ENCODE data around the gene DHRSX.

Gene DHRSX

DNA sequence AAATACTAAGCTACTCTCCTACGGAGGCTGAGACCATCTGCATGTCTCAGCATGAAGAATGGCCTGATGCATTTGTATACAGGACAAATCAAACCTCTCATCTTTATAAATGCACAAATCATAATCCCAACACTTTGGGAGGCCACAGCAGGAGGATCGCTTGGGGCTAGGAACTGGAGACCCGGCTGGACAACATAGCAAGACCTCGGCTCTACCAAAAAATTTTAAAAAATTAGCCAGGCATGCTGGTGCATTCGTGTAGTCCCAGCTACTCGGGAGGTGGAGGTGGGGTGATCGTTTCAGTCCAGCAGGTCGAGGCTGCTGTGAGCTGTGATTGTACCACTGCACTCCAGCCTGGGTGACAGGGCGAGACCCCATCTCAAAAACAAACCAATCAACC lies 262.8 kb downstream of the DHRSX start:
- H3K36me3 ChIP-seq (ENCODE audit: insufficient read depth, low read length): no peaks in the 10 kb centered on the region
- H3K27ac ChIP-seq: no peak overlapping the region
- no peak for DNase-seq (ENCODE audit: low read depth, low spot score)
- no peak overlapping the region for H3K9ac ChIP-seq (ENCODE audit: insufficient read length)
- H3K4me3 ChIP-seq: no peak overlapping the region
- no peaks in the 10 kb centered on the region for H3K9me3 ChIP-seq (ENCODE audit: low read depth, low read length)
- no peak for TF ChIP-seq FOXP2 (optimal IDR thresholded peaks at IDR 0.05; ENCODE audit: control extremely low read depth, extremely low read length, insufficient read depth)
- TF ChIP-seq POLR2AphosphoS5 (IDR thresholded peaks at IDR 0.05; ENCODE audit: borderline replicate concordance, low read depth, low read length): no peak
- TF ChIP-seq EZH2 (IDR thresholded peaks at IDR 0.05): no peak

DNA sequence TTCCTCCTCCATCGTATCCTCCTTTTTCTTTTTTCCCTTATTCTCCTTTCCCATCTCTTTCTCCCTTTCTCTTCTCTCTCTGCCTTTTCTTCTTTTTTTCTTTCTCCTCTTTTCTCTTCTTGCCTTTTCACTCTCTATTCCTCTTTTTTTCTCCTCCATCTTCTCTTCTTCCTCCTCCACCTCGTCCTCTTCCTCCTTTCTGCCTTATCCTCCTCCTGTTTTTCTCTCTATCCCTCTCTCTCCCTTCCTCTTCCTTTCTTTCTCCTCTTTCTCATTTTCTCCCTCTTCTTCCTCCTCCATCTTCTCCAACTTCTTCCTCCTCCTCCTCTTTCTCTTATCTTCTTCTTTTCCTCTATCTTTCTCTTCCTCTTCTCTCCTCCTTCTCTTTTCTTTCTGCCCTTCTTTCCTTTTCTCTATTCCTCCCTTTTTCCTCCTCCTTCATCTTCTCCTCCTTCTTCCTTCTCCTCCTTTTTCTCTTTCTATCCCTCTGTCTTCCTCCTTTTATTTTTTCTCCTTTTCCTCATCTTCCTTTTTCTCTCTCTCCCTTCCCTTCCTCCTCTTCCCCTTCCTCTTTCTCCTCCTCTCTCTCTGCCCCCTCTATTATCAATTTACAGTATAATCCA lies 269.1 kb downstream of the DHRSX start:
- H3K4me3 ChIP-seq: no peak overlapping the region
- H3K27ac ChIP-seq: no peak overlapping the region
- H3K9me3 ChIP-seq (ENCODE audit: low read depth, low read length): no peaks in the 10 kb centered on the region
- H3K36me3 ChIP-seq (ENCODE audit: insufficient read depth, low read length): no peaks in the 10 kb centered on the region; the same call in 1 of the 2 replicates
- H3K9ac ChIP-seq (ENCODE audit: insufficient read length): no peak overlapping the region
- no peak for DNase-seq (ENCODE audit: low read depth, low spot score)
- TF ChIP-seq EZH2 (IDR thresholded peaks at IDR 0.05) (no peak), FOXP2 (optimal IDR thresholded peaks at IDR 0.05; ENCODE audit: control extremely low read depth, extremely low read length, insufficient read depth) (no peak), POLR2AphosphoS5 (IDR thresholded peaks at IDR 0.05; ENCODE audit: borderline replicate concordance, low read depth, low read length) (no peak)

DNA sequence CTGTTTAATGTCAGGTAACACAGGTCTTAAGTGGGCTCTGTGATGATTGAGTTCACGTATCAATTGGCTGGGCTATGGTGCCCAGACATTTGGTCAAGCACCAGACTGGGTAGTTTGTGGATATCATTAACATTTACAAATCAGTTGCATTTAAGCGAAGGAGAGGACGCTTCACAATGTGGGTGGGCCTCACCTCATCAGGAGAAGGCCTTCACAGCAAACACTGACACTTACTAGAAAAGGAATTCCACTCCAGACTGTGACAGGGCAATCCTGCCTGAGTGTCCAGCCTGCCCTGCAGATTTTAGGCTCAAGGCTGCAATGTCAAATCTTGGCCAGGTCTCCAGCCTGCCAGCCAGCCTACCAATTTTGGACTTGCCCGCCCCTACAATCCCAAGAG lies 270.3 kb downstream of the DHRSX start:
- DNase-seq (ENCODE audit: low read depth, low spot score): no peak
- H3K27ac ChIP-seq: no peak overlapping the region
- no peak overlapping the region for H3K4me3 ChIP-seq
- TF ChIP-seq FOXP2 (optimal IDR thresholded peaks at IDR 0.05; ENCODE audit: control extremely low read depth, extremely low read length, insufficient read depth): no peak
- TF ChIP-seq POLR2AphosphoS5 (IDR thresholded peaks at IDR 0.05; ENCODE audit: borderline replicate concordance, low read depth, low read length): no peak
- no peak for TF ChIP-seq EZH2 (IDR thresholded peaks at IDR 0.05)
- H3K36me3 ChIP-seq (ENCODE audit: insufficient read depth, low read length): no peaks in the 10 kb centered on the region; the same call in 1 of the 2 replicates
- H3K9ac ChIP-seq (ENCODE audit: insufficient read length): no peak overlapping the region
- H3K9me3 ChIP-seq (ENCODE audit: low read depth, low read length): no peaks in the 10 kb centered on the region

DNA sequence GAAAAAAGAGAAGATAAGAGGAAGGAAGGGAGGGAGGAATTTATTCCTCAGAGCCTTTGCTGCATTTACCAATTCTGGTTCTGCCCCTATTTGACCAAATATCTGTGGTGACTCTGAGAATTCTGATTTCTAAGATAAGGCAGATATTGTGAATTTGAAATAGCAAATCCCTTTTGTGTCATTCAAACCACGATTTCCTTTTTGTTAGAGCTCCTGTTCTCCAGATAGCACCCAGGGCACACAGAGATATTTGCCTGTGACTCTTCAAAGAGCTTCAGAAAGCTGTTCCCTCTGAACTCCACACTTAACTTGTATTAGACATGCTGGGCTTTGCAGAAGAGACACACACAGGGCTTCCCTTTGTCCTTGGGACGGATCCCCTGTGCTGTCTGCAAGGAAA lies 272.2 kb downstream of the DHRSX start:
- H3K27ac ChIP-seq: no peak overlapping the region
- no peak for TF ChIP-seq EZH2 (IDR thresholded peaks at IDR 0.05)
- no peak for TF ChIP-seq FOXP2 (optimal IDR thresholded peaks at IDR 0.05; ENCODE audit: control extremely low read depth, extremely low read length, insufficient read depth)
- no peak for TF ChIP-seq POLR2AphosphoS5 (IDR thresholded peaks at IDR 0.05; ENCODE audit: borderline replicate concordance, low read depth, low read length)
- no peak overlapping the region for H3K9ac ChIP-seq (ENCODE audit: insufficient read length)
- H3K9me3 ChIP-seq (ENCODE audit: low read depth, low read length): no peaks in the 10 kb centered on the region
- no peak overlapping the region for H3K4me3 ChIP-seq
- H3K36me3 ChIP-seq (ENCODE audit: insufficient read depth, low read length): no peaks in the 10 kb centered on the region; the same call in 1 of the 2 replicates
- no peak for DNase-seq (ENCODE audit: low read depth, low spot score)

DNA sequence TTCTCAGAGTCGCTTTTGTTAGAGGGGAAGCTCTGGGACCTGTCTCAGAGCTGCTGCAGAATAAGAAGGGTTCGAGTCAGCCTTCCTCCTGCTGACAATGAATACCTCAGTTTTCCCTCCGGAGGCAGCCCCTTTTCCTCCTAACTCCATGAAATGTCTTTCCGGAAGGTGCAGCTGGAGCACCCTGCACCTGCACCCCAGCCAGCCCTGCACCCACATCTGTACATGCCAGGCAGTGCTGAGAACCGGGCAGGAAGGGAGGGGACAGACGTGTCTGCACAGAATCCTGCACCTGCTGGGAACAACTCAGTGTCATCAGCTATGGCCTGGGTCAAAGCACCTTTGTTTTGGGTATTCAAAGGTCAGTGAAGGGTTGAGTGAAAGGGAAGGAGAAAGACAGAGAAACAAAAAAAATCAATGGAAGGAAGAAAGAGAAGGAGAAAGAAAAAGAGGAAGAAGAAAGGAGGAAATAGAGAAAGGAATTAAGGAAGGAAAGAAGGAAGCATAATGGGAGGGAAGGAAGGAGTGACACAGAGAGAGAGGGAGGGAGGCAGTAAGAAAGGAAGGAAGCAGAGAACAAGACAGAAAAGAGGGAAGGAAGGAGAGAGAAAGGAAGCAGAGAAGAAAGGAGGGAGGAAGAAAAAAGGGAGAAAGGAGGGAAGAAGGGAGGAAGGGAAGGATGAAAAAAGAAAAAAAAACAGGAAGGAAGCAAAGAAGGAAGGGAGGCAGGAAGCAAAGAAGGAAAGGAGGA lies 273.7 kb downstream of the DHRSX start:
- no peak overlapping the region for H3K4me3 ChIP-seq

DNA sequence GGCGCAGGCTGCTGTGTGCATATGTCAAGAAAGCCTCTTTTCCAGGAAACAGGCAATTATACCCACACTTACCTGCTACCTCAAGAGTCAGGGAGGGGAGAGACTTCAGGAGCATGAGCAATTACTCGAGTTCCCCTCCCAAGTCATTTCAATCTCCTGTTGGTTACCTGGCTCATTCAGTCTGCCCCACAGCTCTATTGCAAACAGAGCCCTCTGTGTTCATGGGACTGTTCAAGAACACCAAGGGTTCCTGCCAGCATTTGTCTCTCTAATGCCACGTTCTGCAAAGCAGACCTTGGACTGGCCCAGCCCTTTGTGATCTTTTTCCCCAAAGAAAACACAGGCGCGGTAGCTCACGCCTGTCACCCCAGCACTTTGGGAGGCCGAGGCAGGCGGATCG lies 274.6 kb downstream of the DHRSX start:
- DNase-seq (ENCODE audit: low read depth, low spot score): no peak
- H3K27ac ChIP-seq: no peak overlapping the region
- H3K36me3 ChIP-seq (ENCODE audit: insufficient read depth, low read length): no peaks in the 10 kb centered on the region; the same call in 1 of the 2 replicates
- TF ChIP-seq EZH2 (IDR thresholded peaks at IDR 0.05) (no peak), FOXP2 (optimal IDR thresholded peaks at IDR 0.05; ENCODE audit: control extremely low read depth, extremely low read length, insufficient read depth) (no peak), POLR2AphosphoS5 (IDR thresholded peaks at IDR 0.05; ENCODE audit: borderline replicate concordance, low read depth, low read length) (no peak)
- H3K9ac ChIP-seq (ENCODE audit: insufficient read length): no peak overlapping the region
- H3K4me3 ChIP-seq: no peak overlapping the region
- H3K9me3 ChIP-seq (ENCODE audit: low read depth, low read length): no peaks in the 10 kb centered on the region

More for the DNA sequence above, 273.7 kb downstream of the DHRSX start:
- no peaks in the 10 kb centered on the region for H3K9me3 ChIP-seq (ENCODE audit: low read depth, low read length)
- no peak for DNase-seq (ENCODE audit: low read depth, low spot score)
- no peak for TF ChIP-seq EZH2 (IDR thresholded peaks at IDR 0.05)
- no peak for TF ChIP-seq FOXP2 (optimal IDR thresholded peaks at IDR 0.05; ENCODE audit: control extremely low read depth, extremely low read length, insufficient read depth)
- TF ChIP-seq POLR2AphosphoS5 (IDR thresholded peaks at IDR 0.05; ENCODE audit: borderline replicate concordance, low read depth, low read length): no peak
- H3K36me3 ChIP-seq (ENCODE audit: insufficient read depth, low read length): no peaks in the 10 kb centered on the region; the same call in 1 of the 2 replicates
- no peak overlapping the region for H3K27ac ChIP-seq
- H3K9ac ChIP-seq (ENCODE audit: insufficient read length): no peak overlapping the region

DNA sequence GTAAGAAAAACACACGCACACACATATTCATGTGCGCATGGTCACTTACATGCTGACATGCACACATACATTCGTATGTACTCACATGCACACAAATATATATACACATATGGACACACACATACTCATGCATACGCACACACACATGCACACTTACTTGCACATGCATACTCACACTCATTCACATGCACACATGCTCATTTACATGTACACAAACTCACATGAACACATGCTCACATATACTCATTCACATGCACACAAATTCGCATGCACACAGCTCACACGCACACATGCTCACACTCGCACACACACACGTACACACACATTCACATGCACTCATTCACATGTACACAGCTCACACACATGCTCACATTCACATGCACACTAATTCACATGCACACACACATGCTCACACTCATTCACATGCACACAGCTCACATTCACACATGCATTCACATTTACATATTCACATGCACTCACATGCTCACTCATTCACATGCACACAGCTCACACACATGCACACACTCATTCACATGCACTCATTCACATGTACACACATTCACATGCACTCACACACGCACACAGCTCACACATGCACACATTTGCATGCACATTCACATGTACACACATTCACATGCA lies 276.1 kb downstream of the DHRSX start:
- no peak overlapping the region for H3K27ac ChIP-seq
- peaks cover 2% of the 10 kb centered on the region; the same call in 1 of the 2 replicates for H3K36me3 ChIP-seq (ENCODE audit: insufficient read depth, low read length)
- no peak for DNase-seq (ENCODE audit: low read depth, low spot score)
- no peak for TF ChIP-seq POLR2AphosphoS5 (IDR thresholded peaks at IDR 0.05; ENCODE audit: borderline replicate concordance, low read depth, low read length)
- TF ChIP-seq FOXP2 (optimal IDR thresholded peaks at IDR 0.05; ENCODE audit: control extremely low read depth, extremely low read length, insufficient read depth): no peak
- TF ChIP-seq EZH2 (IDR thresholded peaks at IDR 0.05): no peak
- no peaks in the 10 kb centered on the region for H3K9me3 ChIP-seq (ENCODE audit: low read depth, low read length)
- no peak overlapping the region for H3K9ac ChIP-seq (ENCODE audit: insufficient read length)
- H3K4me3 ChIP-seq: no peak overlapping the region

DNA sequence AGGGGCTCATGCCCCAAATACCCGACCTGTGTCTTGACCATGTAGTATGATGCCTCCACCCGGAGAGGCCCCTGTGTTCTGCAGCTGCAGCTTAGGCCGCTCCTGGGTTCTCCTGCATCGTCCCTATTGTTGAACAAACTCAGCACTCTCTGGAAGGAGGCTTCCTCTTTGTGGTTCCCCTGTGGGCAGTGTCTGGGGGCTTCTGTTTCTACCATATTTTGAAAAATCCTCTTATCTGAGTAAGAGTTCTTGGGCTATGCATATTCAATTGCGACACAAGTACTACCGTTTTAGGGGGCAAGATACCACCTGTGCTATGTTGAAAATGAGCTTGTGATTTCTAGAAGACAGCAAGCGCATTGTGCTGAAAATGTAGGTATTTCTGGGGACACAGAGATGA lies 276.6 kb downstream of the DHRSX start:
- H3K9me3 ChIP-seq (ENCODE audit: low read depth, low read length): no peaks in the 10 kb centered on the region
- DNase-seq (ENCODE audit: low read depth, low spot score): no peak
- no peak overlapping the region for H3K27ac ChIP-seq
- no peak overlapping the region for H3K4me3 ChIP-seq
- H3K36me3 ChIP-seq (ENCODE audit: insufficient read depth, low read length): peaks cover 2% of the 10 kb centered on the region; the same call in 1 of the 2 replicates
- no peak for TF ChIP-seq POLR2AphosphoS5 (IDR thresholded peaks at IDR 0.05; ENCODE audit: borderline replicate concordance, low read depth, low read length)
- no peak for TF ChIP-seq EZH2 (IDR thresholded peaks at IDR 0.05)
- no peak for TF ChIP-seq FOXP2 (optimal IDR thresholded peaks at IDR 0.05; ENCODE audit: control extremely low read depth, extremely low read length, insufficient read depth)
- no peak overlapping the region for H3K9ac ChIP-seq (ENCODE audit: insufficient read length)

Measured in SK-N-MC (cell line).